Astrocyte (in vitro differentiated cells and primary cell): Measurements from ENCODE around the gene MAVS. TPM values are rescaled to one million over a fixed set of nuclear protein-coding genes. Genes with fewer than 3 reads are reported as not detected.

Experiments
- DNase-seq: peaks from one replicate; pipeline ENCODE4 v3.0.0-alpha.2; 2010; ENCODE audit warnings: low read depth
- FAIRE-seq: peaks from 2 replicates; lab custom pipeline; 2011; peaks lifted over from hg19 to GRCh38; lab: Jason Lieb, UNC
- H2AFZ ChIP-seq: 2 replicates; pipeline ENCODE4 v1.6.0; 2012; ENCODE audit warnings: low read depth, low read length, inconsistent platforms
- H3K27ac ChIP-seq: 2 replicates; pipeline ENCODE4 v1.5.1; 2011; ENCODE audit warnings: low read depth, low read length, inconsistent platforms
- H3K27me3 ChIP-seq: 2 replicates; pipeline ENCODE4 v1.6.0; 2011; ENCODE audit warnings: low read length, inconsistent platforms; ENCODE audit not compliant: insufficient read depth
- H3K36me3 ChIP-seq: 2 replicates; pipeline ENCODE4 v1.5.1; 2011; ENCODE audit warnings: low read length, inconsistent platforms; ENCODE audit not compliant: insufficient read depth
- H3K4me1 ChIP-seq: 2 replicates; pipeline ENCODE4 v1.5.1; 2011; ENCODE audit warnings: low read length, inconsistent platforms; ENCODE audit not compliant: insufficient read depth
- H3K4me2 ChIP-seq: 2 replicates; pipeline ENCODE4 v1.6.0; 2012; ENCODE audit warnings: low read length, inconsistent platforms
- H3K4me3 ChIP-seq: 2 replicates; pipeline ENCODE4 v1.5.1; 2011; ENCODE audit warnings: low read depth, mild to moderate bottlenecking, low read length, inconsistent platforms; ENCODE audit not compliant: insufficient read depth
- H3K79me2 ChIP-seq: 2 replicates; pipeline ENCODE4 v1.6.0; 2012; ENCODE audit warnings: mild to moderate bottlenecking, low read length, inconsistent platforms; ENCODE audit not compliant: insufficient read depth
- H3K9ac ChIP-seq: 2 replicates; pipeline ENCODE4 v1.6.0; 2012; ENCODE audit warnings: mild to moderate bottlenecking, low read length, inconsistent platforms
- H3K9me3 ChIP-seq: 2 replicates; pipeline ENCODE4 v1.5.1; 2012; ENCODE audit warnings: low read depth, mild to moderate bottlenecking, low read length, inconsistent platforms; ENCODE audit not compliant: insufficient read depth
- H4K20me1 ChIP-seq: 2 replicates; pipeline ENCODE4 v1.6.0; 2012; ENCODE audit warnings: low read length, inconsistent platforms; ENCODE audit not compliant: insufficient read depth
- H3K27ac Mint-ChIP-seq: one replicate; pipeline ENCODE4 v1.8.0; 2021; ENCODE audit warnings: mild to moderate bottlenecking, mixed read lengths; ENCODE audit not compliant: unreplicated experiment
- H3K27me3 Mint-ChIP-seq: one replicate; pipeline ENCODE4 v1.8.0; 2021; ENCODE audit warnings: low read depth, mixed read lengths; ENCODE audit not compliant: unreplicated experiment
- H3K36me3 Mint-ChIP-seq: one replicate; pipeline ENCODE4 v1.8.0; 2021; ENCODE audit warnings: low read depth, mixed read lengths; ENCODE audit not compliant: unreplicated experiment
- H3K4me1 Mint-ChIP-seq: one replicate; pipeline ENCODE4 v1.8.0; 2021; ENCODE audit warnings: low read depth, mixed read lengths; ENCODE audit not compliant: unreplicated experiment
- H3K4me3 Mint-ChIP-seq: one replicate; pipeline ENCODE4 v1.8.0; 2021; ENCODE audit warnings: mild to moderate bottlenecking, moderate library complexity, mixed read lengths; ENCODE audit not compliant: unreplicated experiment
- H3K9me3 Mint-ChIP-seq: one replicate; pipeline ENCODE4 v1.8.0; 2021; ENCODE audit warnings: mild to moderate bottlenecking, mixed read lengths; ENCODE audit not compliant: unreplicated experiment
- EZH2 ChIP-seq: IDR thresholded peaks from 2 replicates; pipeline ENCODE4 v1.6.1; 2012; ENCODE audit warnings: mild to moderate bottlenecking, low read length, inconsistent platforms; ENCODE audit not compliant: insufficient read depth
- total RNA-seq: library from RNA; stranded (reverse); gene quantifications from 2 replicates; pipeline ENCODE4 v1.2.1, GENCODE V29; 2021
- TF ChIP-seq, protein P1 (sequence below): IDR thresholded peaks from 2 replicates; pipeline ENCODE4 v1.5.1; 2011; ENCODE audit warnings: low read depth, mild to moderate bottlenecking, inconsistent platforms, low read length, moderate library complexity; ENCODE audit not compliant: insufficient read depth

Gene MAVS
- total RNA-seq, 1 donor from 2014 or later, result 42.1 TPM

DNA sequence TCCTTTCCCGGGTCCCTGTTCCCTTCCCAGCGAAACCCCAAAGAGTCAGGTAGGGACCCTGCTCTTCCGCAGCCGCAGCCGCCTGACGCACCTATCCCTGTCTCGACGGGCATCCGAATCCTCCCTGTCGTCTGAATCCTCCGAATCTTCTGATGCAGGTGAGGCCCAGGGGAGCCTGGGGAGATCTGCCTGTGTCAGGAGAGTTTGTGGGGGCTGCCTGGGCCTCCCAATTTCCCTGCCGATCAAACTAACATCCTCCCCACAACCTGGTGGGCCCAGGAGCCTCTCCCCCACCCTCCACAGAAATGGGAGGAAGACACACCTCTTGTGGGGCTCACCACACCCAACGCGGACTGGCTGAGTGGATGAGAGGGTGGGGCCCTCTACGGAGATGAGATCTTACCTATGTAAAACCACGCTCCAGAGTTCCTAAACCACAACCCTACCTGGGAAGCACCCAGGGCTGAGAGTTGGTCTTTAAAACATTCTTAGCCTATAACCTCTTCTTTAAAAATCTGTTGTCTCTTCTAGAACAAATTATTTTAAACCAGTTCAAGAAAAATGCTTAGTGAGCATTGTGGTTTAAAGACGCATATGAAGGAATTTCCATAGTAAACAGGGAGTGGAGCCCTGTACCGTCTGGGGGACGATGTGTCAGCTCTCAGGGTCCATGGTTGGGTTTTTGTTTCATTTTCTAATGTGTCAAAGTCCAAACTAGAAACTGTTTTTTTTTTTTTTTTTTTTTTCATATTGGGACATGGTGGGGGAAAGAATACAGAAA, 48.9 kb upstream of the MAVS start:
- H3K27ac ChIP-seq, result peak overlapping the region; percentile 13
- DNase-seq (no peak), FAIRE-seq (no peak)
- H3K27me3 ChIP-seq, result no peaks in the 10 kb centered on the region
- H3K4me3 ChIP-seq, result peak overlapping the region; percentile 73
- TF ChIP-seq, protein P1, sequence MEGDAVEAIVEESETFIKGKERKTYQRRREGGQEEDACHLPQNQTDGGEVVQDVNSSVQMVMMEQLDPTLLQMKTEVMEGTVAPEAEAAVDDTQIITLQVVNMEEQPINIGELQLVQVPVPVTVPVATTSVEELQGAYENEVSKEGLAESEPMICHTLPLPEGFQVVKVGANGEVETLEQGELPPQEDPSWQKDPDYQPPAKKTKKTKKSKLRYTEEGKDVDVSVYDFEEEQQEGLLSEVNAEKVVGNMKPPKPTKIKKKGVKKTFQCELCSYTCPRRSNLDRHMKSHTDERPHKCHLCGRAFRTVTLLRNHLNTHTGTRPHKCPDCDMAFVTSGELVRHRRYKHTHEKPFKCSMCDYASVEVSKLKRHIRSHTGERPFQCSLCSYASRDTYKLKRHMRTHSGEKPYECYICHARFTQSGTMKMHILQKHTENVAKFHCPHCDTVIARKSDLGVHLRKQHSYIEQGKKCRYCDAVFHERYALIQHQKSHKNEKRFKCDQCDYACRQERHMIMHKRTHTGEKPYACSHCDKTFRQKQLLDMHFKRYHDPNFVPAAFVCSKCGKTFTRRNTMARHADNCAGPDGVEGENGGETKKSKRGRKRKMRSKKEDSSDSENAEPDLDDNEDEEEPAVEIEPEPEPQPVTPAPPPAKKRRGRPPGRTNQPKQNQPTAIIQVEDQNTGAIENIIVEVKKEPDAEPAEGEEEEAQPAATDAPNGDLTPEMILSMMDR, result no peak
- TF ChIP-seq EZH2, result no peak
- H4K20me1 ChIP-seq, result peaks cover 6% of the 10 kb centered on the region
- H3K36me3 Mint-ChIP-seq, result peaks cover 11% of the 10 kb centered on the region
- peak overlapping the region; percentile 58 for H3K4me3 Mint-ChIP-seq
- peak overlapping the region; percentile 89 for H3K4me2 ChIP-seq
- H3K9ac ChIP-seq, result peak overlapping the region; percentile 87
- no peaks in the 10 kb centered on the region for H3K9me3 ChIP-seq
- peaks cover 12% of the 10 kb centered on the region for H3K36me3 ChIP-seq
- peaks cover 30% of the 10 kb centered on the region for H3K4me1 ChIP-seq
- peaks cover 34% of the 10 kb centered on the region for H3K79me2 ChIP-seq
- H3K27ac Mint-ChIP-seq, result peak overlapping the region; percentile 30
- H2AFZ ChIP-seq, result no peak overlapping the region
- no peaks in the 10 kb centered on the region for H3K9me3 Mint-ChIP-seq
- no peaks in the 10 kb centered on the region for H3K27me3 Mint-ChIP-seq
- peaks cover 11% of the 10 kb centered on the region for H3K4me1 Mint-ChIP-seq

- no peak overlapping the region for H3K4me3 Mint-ChIP-seq
- no peak overlapping the region for H3K4me3 ChIP-seq
- peaks cover 34% of the 10 kb centered on the region for H3K79me2 ChIP-seq
- no peaks in the 10 kb centered on the region for H3K9me3 ChIP-seq
- peaks cover 6% of the 10 kb centered on the region for H4K20me1 ChIP-seq
- peaks cover 11% of the 10 kb centered on the region for H3K4me1 Mint-ChIP-seq
- H3K9ac ChIP-seq, result no peak overlapping the region
- H3K9me3 Mint-ChIP-seq, result no peaks in the 10 kb centered on the region
- peak overlapping the region; percentile 89 for H3K4me2 ChIP-seq
- H3K27ac Mint-ChIP-seq, result peak overlapping the region; percentile 34
- FAIRE-seq (no peak), DNase-seq (no peak)
- peaks cover 30% of the 10 kb centered on the region for H3K4me1 ChIP-seq
- H3K27me3 ChIP-seq, result no peaks in the 10 kb centered on the region
- H3K27ac ChIP-seq, result no peak overlapping the region
- TF ChIP-seq, protein P1, result no peak
- no peak for TF ChIP-seq EZH2
- no peaks in the 10 kb centered on the region for H3K27me3 Mint-ChIP-seq
- H2AFZ ChIP-seq, result no peak overlapping the region
- H3K36me3 ChIP-seq, result peaks cover 16% of the 10 kb centered on the region
- peaks cover 17% of the 10 kb centered on the region for H3K36me3 Mint-ChIP-seq
Measured at GRCh38 chr20:3798373-3798768, 48.3 kb upstream of the MAVS start.

- Histone ChIP-seq H3K9me3 (no peaks in the 10 kb centered on the region), H2AFZ (no peak overlapping the region), H4K20me1 (peaks cover 6% of the 10 kb centered on the region), H3K36me3 (peaks cover 17% of the 10 kb centered on the region), H3K9ac (no peak overlapping the region), H3K4me2 (no peak overlapping the region), H3K27me3 (no peaks in the 10 kb centered on the region), H3K4me1 (peaks cover 30% of the 10 kb centered on the region), H3K79me2 (peaks cover 34% of the 10 kb centered on the region), H3K4me3 (no peak overlapping the region), H3K27ac (no peak overlapping the region)
- peak overlapping the region; percentile 66 for H3K27ac Mint-ChIP-seq
- H3K36me3 Mint-ChIP-seq, result peaks cover 22% of the 10 kb centered on the region
- no peaks in the 10 kb centered on the region for H3K27me3 Mint-ChIP-seq
- DNase-seq (no peak), FAIRE-seq (no peak)
- peaks cover 11% of the 10 kb centered on the region for H3K4me1 Mint-ChIP-seq
- no peaks in the 10 kb centered on the region for H3K9me3 Mint-ChIP-seq
- no peak overlapping the region for H3K4me3 Mint-ChIP-seq
- TF ChIP-seq, protein P1, result no peak
- TF ChIP-seq EZH2, result no peak
Measured at GRCh38 chr20:3798908-3799248, 47.8 kb upstream of the MAVS start.
